ENCODE results near the gene ZNF184.

ZNF184 gene

DNA sequence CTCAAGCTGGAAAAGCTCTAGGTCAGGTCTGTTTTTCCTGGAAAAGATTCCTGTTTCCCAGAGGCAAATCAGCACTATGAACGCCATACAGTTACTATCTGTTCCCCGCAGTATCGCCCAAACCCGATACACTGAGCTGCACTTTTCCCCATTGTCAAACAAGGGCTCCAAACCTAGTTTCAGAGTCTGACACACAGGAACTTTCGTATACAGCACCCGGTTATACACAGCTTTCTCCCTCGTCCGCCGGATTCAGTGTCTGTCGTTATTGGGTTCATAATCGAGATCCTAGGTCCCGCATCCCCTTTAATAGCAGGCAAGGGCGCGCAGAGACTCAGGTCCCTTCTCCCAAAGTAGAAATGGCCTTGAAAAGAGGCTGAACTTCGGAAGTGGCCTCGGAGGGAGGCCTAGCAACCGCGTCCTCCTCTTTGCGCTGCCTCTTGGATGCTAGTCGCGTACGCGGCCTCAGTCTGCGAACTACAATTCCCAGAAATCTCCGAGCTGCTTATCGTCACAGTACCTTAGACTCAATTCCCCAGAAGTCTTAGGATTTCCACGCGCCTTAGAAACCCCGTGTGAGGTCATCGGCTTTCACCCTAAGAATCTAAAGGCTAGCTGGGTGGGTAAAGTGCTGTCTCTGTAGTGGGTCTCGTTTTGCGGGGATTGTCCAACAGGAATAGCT is 50.1 kb downstream of the ZNF184 start:
- no peak for DNase-seq

DNA sequence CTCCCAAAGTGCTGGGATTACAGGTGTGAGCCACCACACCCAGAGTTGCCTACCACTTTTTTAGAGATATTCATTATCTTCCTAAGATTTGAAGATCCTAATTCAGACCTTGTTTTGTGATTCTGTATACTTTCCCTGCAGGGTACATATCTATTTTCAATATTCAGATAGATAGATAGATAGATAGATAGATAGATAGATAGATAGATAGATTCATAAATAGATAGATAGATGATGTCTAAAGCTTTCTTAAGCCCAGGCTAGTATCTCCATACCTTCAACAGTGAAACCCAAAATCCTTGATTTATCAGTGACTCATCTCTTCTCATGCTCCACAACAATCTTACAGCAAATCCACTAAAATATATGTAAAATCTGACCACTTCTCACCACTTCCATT is 53.5 kb downstream of the ZNF184 start:
- no peak for DNase-seq

DNA sequence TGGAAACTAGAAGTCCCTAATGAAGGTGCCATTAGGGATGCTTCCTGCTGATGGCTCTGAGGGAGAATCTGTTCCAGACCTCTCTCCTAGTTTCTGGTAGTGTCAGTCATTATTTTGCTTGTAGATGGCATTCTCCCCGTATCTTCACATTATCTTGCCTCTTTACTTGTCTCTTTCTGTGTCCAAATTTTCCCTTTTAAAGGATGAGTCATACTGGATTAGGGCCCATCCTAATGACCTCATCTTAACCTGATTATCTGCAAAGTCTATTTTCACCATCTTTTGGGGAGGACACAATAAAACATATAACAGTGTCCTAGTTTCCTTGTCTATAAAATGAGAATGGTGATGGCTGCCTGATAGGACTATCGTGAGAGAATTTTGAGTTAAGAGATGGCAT is 57.0 kb downstream of the ZNF184 start:
- no peak for DNase-seq

DNA sequence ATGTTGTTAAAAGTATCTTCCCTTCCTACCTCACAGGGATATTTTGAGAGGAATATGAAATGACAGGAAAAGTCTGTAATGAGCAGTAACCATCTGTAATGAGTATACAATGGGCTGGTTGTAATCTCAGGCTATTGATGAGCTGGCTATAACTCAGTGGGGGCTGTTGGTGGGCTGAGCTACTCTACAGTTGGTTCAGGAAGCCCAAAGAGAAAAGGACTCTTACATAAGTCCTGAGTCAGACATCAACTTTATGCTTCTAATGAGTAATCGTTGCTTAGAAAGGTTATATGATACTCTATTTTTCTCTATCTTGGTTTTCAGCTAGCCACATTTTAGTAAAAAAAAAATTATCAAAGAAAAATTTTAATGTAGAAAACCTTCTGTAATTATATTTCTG is 57.9 kb downstream of the ZNF184 start:
- DNase-seq: no peak

DNA sequence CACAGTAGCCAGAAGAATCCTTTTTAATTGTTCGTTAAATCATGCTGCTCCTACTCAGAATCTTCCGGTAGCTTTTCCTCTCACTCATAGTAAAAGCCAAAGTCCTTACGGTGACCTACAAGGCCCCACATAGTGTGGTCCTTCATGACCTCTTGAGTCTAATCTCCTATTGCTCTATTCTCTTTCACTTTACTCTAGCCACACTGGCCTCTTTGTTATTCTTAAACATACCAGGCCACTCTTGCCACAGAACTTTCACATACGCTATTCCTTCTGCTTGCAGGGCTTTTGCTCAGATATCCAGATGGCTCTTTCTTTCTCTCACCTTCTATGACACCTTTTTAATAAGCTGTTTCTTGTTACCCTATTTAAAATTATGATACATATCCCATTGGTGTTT is 58.6 kb downstream of the ZNF184 start:
- DNase-seq: no peak

DNA sequence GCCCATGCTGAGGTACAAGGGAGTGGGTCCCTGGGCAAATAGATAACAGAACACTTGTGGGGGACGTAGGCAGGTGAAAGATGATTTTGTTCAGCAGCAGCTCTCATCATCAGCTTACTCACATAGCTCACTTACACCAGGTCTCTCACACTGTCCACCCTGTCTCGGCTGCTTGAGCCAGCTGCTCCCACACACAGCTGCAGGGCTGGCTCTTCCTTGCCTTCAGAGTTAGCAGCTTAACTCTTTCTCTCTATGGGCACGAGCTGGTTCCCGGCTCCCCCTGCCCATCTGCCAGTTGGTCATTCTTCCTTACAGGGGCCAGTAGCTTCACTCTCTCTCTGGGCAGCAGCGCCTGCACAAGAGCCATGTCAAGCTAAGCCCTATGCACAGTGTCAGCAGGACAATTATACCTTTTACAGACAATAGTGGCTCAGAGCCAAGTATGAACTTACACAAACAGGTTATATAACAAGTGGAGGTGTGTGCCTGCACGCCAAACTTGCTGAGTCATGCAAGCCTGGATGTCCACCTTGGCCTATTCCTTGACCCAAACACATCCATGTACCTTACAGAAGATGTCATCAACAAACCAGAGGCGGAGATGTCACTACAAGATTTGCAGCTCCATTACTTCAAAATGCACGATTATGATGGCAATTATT is 65.6 kb downstream of the ZNF184 start:
- no peak for DNase-seq

DNA sequence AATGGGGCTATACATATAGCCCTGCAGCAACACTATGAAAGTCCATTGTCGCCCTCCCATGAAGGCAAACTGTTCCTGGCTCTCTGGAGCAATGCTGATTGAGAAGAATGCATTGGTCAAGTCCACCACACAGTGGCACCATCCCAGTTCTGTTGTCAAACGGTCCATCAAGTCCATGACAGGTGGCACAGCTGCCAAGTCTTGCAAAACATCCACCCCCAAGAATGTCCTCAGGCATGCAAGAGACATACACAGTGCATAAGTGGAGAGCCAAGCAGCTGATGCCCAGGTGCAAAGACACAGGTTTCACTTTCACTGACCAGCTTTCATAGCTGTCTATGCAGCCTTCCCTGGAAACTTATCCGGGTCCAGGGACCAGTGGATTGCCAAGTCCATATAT is 66.8 kb downstream of the ZNF184 start:
- no peak for DNase-seq

DNA sequence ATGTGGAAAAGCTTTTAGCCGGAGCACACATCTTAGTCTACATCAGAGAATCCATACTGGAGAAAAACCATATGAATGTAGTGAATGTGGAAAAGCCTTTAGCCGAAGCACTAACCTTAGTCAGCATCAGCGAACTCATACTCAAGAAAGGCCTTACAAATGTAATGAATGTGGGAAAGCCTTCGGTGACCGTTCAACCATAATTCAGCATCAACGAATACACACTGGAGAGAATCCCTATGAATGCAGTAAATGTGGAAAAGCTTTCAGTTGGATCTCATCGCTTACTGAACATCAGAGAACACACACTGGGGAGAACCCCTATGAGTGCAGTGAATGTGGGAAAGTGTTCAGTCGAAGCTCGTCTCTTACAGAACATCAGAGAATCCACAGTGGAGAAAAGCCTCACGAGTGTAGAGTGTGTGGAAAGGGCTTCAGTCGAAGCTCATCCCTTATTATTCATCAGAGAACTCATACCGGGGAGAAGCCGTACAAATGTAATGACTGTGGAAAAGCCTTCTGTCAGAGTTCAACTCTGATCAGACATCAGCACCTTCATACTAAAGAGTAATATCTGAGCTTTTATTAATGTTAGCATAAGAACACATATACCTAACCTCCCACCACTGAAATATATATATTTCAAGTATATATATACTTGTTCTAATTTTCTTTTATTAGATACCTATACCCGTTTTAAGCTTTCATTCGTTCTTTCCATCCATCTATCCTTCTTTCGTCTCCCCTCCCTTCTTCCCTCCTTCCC is 71.8 kb downstream of the ZNF184 start:
- DNase-seq: no peak
